Loucy (cell line): ENCODE data around the gene GRB10.

Experiments
- H2AFZ ChIP-seq: fragments of 200-600 bp; sonication (generic); 2 replicates; pipeline ENCODE4 v1.6.0; 2016; ENCODE audit warnings: antibody characterized with exemption, mild to moderate bottlenecking, low read length, moderate library complexity
- H3F3A ChIP-seq: fragments of 200-600 bp; 2 replicates; pipeline ENCODE4 v1.6.0; 2016; ENCODE audit warnings: antibody characterized with exemption, low read depth, mild to moderate bottlenecking
- H3K27me3 ChIP-seq: fragments of 200-600 bp; sonication (generic); 2 replicates; pipeline ENCODE4 v1.6.1; 2014; ENCODE audit warnings: low read length, mild to moderate bottlenecking; ENCODE audit not compliant: insufficient read depth, poor library complexity, severe bottlenecking
- H3K36me3 ChIP-seq: fragments of 200-600 bp; sonication (generic); 2 replicates; pipeline ENCODE4 v1.6.1; 2016; ENCODE audit warnings: low read length; ENCODE audit not compliant: insufficient read depth
- H3K4me1 ChIP-seq: fragments of 200-600 bp; sonication (generic); 2 replicates; pipeline ENCODE4 v1.5.1; 2014; ENCODE audit warnings: low read length, mild to moderate bottlenecking; ENCODE audit not compliant: insufficient read depth, poor library complexity, severe bottlenecking
- H3K4me2 ChIP-seq: fragments of 200-600 bp; sonication (generic); 2 replicates; pipeline ENCODE4 v1.6.0; 2014; ENCODE audit warnings: antibody characterized with exemption, low read length, low read depth, mild to moderate bottlenecking; ENCODE audit not compliant: poor library complexity, severe bottlenecking
- H3K4me3 ChIP-seq: fragments of 200-600 bp; sonication (generic); 2 replicates; pipeline ENCODE4 v1.5.1; 2014; ENCODE audit warnings: low read length, mild to moderate bottlenecking, mixed read lengths; ENCODE audit not compliant: poor library complexity, severe bottlenecking
- H3K79me2 ChIP-seq: fragments of 200-600 bp; sonication (generic); 2 replicates; pipeline ENCODE4 v1.6.1; 2014; ENCODE audit warnings: low read length; ENCODE audit not compliant: insufficient read depth
- H3K9ac ChIP-seq: fragments of 200-600 bp; sonication (generic); 2 replicates; pipeline ENCODE4 v1.6.0; 2014; ENCODE audit warnings: mild to moderate bottlenecking, low read depth, low read length, moderate library complexity; ENCODE audit not compliant: poor library complexity, severe bottlenecking
- H3K9me2 ChIP-seq: fragments of 200-600 bp; sonication (generic); replicated peaks from 2 replicates; pipeline ENCODE4 v1.6.1; 2016; ENCODE audit warnings: low read depth, low read length, mixed read lengths
- H3K9me3 ChIP-seq: fragments of 200-600 bp; sonication (generic); 2 replicates; pipeline ENCODE4 v1.6.1; 2014; ENCODE audit warnings: mild to moderate bottlenecking, antibody characterized with exemption, low read length, low read depth; ENCODE audit not compliant: insufficient read depth
- H4K20me1 ChIP-seq: fragments of 200-600 bp; sonication (generic); 2 replicates; pipeline ENCODE4 v1.6.0; 2014; ENCODE audit warnings: antibody characterized with exemption, low read length, mild to moderate bottlenecking; ENCODE audit not compliant: insufficient read depth, poor library complexity, severe bottlenecking
- CTCF ChIP-seq: fragments of 200-600 bp; sonication (generic); conservative IDR thresholded peaks from 2 replicates; pipeline ENCODE4 v1.5.1; 2014; ENCODE audit warnings: mild to moderate bottlenecking, antibody characterized with exemption, low read length
- EZH2phosphoT487 ChIP-seq: fragments of 200-600 bp; IDR thresholded peaks from 2 replicates; pipeline ENCODE4 v1.6.1; 2018; ENCODE audit warnings: antibody characterized with exemption, mild to moderate bottlenecking, moderate library complexity, borderline replicate concordance

GRB10 gene

DNA sequence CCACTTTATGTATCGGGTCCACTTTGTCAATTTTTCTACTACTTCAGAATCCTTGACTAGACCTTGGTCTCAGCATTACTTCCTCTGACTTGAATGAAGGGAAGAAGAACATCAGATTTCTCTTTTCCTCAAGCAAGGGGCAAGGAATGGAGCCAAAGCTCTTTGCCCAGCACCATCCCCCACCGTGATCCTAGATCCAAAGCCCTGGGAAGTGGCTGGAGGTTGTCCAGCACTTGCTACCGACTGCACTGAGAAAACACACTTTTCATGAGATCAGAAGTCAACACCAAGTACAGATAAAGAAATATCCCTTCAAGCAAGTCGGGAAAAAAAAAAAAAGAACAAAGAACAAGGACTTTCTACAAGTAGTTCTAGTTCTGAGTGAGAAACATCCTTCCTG, 115.4 kb downstream of the GRB10 start:
- no peak for TF ChIP-seq CTCF
- no peak for TF ChIP-seq EZH2phosphoT487
- no peaks in the 10 kb centered on the region for H3K9me2 ChIP-seq
- H4K20me1 ChIP-seq = no peaks in the 10 kb centered on the region
- peaks cover 3% of the 10 kb centered on the region for H3K4me1 ChIP-seq
- no peak overlapping the region for H3K4me2 ChIP-seq
- H3K9ac ChIP-seq = no peak overlapping the region
- no peaks in the 10 kb centered on the region for H3F3A ChIP-seq
- H3K79me2 ChIP-seq = no peaks in the 10 kb centered on the region
- no peaks in the 10 kb centered on the region for H3K36me3 ChIP-seq
- no peaks in the 10 kb centered on the region for H3K9me3 ChIP-seq
- no peaks in the 10 kb centered on the region for H3K27me3 ChIP-seq
- H3K4me3 ChIP-seq = no peak overlapping the region
- H2AFZ ChIP-seq = no peak overlapping the region

GRCh38 chr7:50666124-50666496, 116.6 kb downstream of the GRB10 start:
- H3K36me3 ChIP-seq = no peaks in the 10 kb centered on the region
- H4K20me1 ChIP-seq = no peaks in the 10 kb centered on the region
- H3K4me3 ChIP-seq = no peak overlapping the region
- H3F3A ChIP-seq = no peaks in the 10 kb centered on the region
- H3K9me2 ChIP-seq = no peaks in the 10 kb centered on the region
- H3K4me2 ChIP-seq = no peak overlapping the region
- no peaks in the 10 kb centered on the region for H3K79me2 ChIP-seq
- TF ChIP-seq EZH2phosphoT487 (no peak), CTCF (no peak)
- no peak overlapping the region for H2AFZ ChIP-seq
- H3K9ac ChIP-seq = no peak overlapping the region
- no peaks in the 10 kb centered on the region for H3K9me3 ChIP-seq
- no peaks in the 10 kb centered on the region for H3K27me3 ChIP-seq
- H3K4me1 ChIP-seq = peaks cover 5% of the 10 kb centered on the region

GRCh38 chr7:50665403-50666123, 117.1 kb downstream of the GRB10 start:
- no peak overlapping the region for H3K4me2 ChIP-seq
- no peak overlapping the region for H3K9ac ChIP-seq

More at GRCh38 chr7:50665403-50666123, 117.1 kb downstream of the GRB10 start:
- no peaks in the 10 kb centered on the region for H3K79me2 ChIP-seq
- H3K9me2 ChIP-seq = no peaks in the 10 kb centered on the region
- no peak overlapping the region for H2AFZ ChIP-seq
- no peak overlapping the region for H3K4me3 ChIP-seq
- H4K20me1 ChIP-seq = no peaks in the 10 kb centered on the region
- no peaks in the 10 kb centered on the region for H3K27me3 ChIP-seq
- no peaks in the 10 kb centered on the region for H3F3A ChIP-seq
- TF ChIP-seq EZH2phosphoT487 (no peak), CTCF (no peak)
- peaks cover 5% of the 10 kb centered on the region for H3K4me1 ChIP-seq
- H3K36me3 ChIP-seq = no peaks in the 10 kb centered on the region
- no peaks in the 10 kb centered on the region for H3K9me3 ChIP-seq
